Measurements from ENCODE around the gene CNPY4.

- TF ChIP-seq CTCF (IDR thresholded peaks at IDR 0.05) (no peak), POLR2A (IDR thresholded peaks at IDR 0.05) (no peak)
Observed at GRCh38 chr7:100107125-100107737, 12.2 kb upstream of the CNPY4 start.
